ENCODE measurements around the gene NHLRC2. TPM values are rescaled to one million over a fixed set of nuclear protein-coding genes. Genes with fewer than 3 reads are reported as not detected.

Gene NHLRC2
- total RNA-seq, 1 experiment from 2014 or later = 29.1 TPM

GRCh38 chr10:113865901-113866300 lies 11.4 kb downstream of the NHLRC2 start:
- DNase-seq (ENCODE audit: low spot score) = no peak

- DNase-seq (ENCODE audit: low spot score) = no peak
These were observed 12.3 kb downstream of the NHLRC2 start for GRCh38 chr10:113866551-113867394.

GRCh38 chr10:113867904-113868303 lies 13.4 kb downstream of the NHLRC2 start:
- DNase-seq (ENCODE audit: low spot score) = no peak

DNA sequence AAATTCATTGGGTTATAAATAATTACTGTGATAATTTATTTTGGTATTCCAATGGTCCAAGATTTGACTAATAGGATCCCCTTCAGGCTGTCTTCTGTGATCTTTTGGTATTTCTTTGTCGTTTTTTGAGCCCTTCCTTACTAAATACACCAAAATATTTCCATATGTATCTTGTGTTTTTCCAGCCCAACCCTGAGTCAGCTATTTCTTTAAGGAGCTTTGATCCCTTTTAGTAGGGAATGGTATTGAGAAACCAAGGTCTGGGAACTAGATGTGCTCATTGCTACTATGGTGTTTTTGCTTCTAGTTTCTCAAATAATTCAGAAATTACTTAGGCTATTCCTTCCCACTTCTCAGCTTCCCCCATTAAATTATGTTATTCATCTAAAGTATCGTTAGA lies 15.3 kb downstream of the NHLRC2 start:
- DNase-seq (ENCODE audit: low spot score) = no peak

DNA sequence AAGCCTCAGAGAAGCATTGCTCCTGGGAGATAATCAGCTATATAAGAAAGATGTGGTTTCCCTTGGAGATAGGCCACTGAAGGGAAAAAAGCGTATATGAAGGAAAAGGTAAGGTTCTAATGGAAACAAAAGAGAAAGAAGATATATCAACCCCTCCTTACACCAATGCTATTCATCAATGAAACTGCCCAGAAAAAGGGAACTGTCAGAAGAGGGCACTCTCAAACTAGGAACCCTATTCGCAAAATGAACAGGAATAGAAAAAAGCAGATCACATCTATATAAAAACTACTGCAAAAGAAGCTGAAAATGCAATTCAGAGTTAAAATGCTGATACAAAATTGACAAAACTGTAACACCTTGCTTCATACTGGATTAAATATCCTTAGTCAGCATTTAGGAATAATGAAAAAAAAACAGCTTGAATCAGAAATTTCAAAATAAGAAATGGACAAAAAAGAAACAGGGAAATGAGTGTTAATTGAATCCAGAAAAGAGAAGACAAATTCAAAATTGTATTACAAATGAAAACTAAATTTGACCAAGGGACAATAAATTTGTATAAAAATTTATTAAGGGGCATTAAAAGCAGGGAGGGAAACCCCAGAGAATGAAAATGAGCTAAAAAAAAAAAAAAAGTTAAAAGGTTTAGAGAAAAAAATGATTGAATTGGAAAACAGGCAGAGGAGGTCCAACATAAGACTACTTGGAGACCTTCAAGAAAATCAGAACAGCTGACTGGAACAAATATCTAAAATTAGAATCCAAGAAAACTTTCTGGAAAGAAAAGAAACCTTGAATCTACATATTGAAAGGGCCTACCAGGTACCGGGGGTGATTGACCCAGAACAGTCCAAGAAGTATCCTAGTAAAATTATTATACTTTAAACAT lies 17.9 kb downstream of the NHLRC2 start:
- no peak for DNase-seq (ENCODE audit: low spot score)

GRCh38 chr10:113875212-113875611 lies 20.8 kb downstream of the NHLRC2 start:
- no peak for DNase-seq (ENCODE audit: low spot score)

- no peak for DNase-seq (ENCODE audit: low spot score)
These were observed 22.0 kb downstream of the NHLRC2 start for GRCh38 chr10:113876461-113876860.

- no peak for DNase-seq (ENCODE audit: low spot score)
These were observed 25.2 kb downstream of the NHLRC2 start for GRCh38 chr10:113879691-113880090.

- DNase-seq (ENCODE audit: low spot score) = peak; percentile 30
These were observed 25.8 kb downstream of the NHLRC2 start for GRCh38 chr10:113880236-113880635.

- no peak for DNase-seq (ENCODE audit: low spot score)
These were observed 27.8 kb downstream of the NHLRC2 start for GRCh38 chr10:113882240-113882639.

DNA sequence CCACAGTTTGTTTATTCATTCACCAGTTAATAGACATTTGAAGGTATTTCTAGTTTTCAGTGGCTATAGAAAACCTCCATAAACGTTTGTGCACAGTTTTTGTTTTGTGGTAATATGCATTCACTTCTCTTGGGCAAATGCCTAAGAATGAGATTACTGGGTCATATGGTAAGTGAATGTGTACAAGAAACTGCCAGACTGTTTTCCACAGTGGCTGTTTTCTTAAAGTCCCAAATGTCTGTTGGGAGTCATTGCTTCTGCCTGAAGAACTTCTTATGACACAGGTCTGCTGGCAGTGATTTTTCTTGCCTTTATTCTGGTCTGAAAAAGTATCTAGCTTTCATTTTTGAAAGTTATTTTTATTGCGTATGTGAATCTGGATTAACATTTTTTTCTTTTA lies 35.5 kb downstream of the NHLRC2 start:
- no peak for DNase-seq (ENCODE audit: low spot score)

- no peak for DNase-seq (ENCODE audit: low spot score)
These were observed 36.3 kb downstream of the NHLRC2 start for GRCh38 chr10:113890769-113891168.

DNA sequence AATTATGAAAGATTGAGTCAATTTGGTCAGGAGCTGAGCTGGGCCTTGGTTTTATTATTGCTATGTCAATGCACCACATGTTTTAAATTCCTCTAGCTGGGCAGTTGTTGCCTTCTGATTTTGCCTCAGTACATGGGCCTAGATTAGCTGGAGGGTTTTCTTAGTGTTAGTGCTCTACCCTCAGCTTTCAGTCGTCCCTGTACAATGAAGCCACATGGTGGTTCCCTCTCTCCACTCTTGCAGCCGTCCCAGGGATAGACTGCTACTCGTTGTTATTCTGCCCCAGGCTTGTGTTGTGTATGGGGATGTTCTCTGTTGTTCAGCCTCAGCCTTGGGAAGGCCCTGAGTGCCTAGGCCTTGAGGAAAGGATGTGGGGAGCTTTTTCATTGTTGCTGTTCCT lies 37.0 kb downstream of the NHLRC2 start:
- DNase-seq (ENCODE audit: low spot score) = no peak

GRCh38 chr10:113893570-113893969 lies 39.1 kb downstream of the NHLRC2 start:
- DNase-seq (ENCODE audit: low spot score) = no peak

- no peak for DNase-seq (ENCODE audit: low spot score)
These were observed 40.1 kb downstream of the NHLRC2 start for GRCh38 chr10:113894581-113894980.

GRCh38 chr10:113895018-113895417 lies 40.6 kb downstream of the NHLRC2 start:
- peak; percentile 40 for DNase-seq (ENCODE audit: low spot score)

- peak; percentile 8 for DNase-seq (ENCODE audit: low spot score)
These were observed 43.5 kb downstream of the NHLRC2 start for GRCh38 chr10:113897693-113898618.

GRCh38 chr10:113899952-113900598 lies 45.6 kb downstream of the NHLRC2 start:
- no peak for DNase-seq (ENCODE audit: low spot score)

GRCh38 chr10:113905756-113906155 lies 51.3 kb downstream of the NHLRC2 start:
- DNase-seq (ENCODE audit: low spot score) = no peak

- peak; percentile 50 for DNase-seq (ENCODE audit: low spot score)
These were observed 52.7 kb downstream of the NHLRC2 start for GRCh38 chr10:113907166-113907565.

- DNase-seq (ENCODE audit: low spot score) = no peak
These were observed 53.8 kb downstream of the NHLRC2 start for GRCh38 chr10:113908236-113908635.
